Measurements from ENCODE around the gene SGSM2. TPM values are rescaled to one million over a fixed set of nuclear protein-coding genes. Genes with fewer than 3 reads are reported as not detected.

SGSM2 gene
- total RNA-seq, 1 donor from 2014 or later: 19.8 TPM

DNA sequence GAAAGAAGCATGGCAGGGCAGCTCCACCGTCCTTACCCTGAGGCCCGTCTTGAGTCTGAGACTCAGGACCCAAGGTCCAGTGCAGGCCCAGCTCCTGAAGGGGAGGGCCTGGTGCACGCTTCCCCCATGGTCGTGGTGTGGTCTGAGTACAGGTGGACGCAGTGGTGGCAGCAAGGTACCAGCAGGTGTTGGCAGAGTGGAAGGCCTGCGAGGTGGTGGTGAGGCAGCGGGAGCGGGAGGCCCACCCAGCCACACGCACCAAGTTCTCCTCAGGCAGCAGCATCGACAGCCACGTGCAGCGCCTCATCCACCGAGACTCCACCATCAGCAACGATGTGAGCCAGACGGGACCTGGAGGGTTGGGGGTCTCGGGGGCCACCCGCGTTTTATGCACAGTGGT, 35.9 kb downstream of the SGSM2 start:
- no peaks in the 10 kb centered on the region for H3K27me3 ChIP-seq (ENCODE audit: control insufficient read depth in 3 of 3, insufficient read depth in 3 of 3, low read length in 3 of 3)
- H3K9ac ChIP-seq (ENCODE audit: low read depth in 1 of 3, low read length in 3 of 3): no peak overlapping the region
- peaks cover 2 to 5% (median 4%) of the 10 kb centered on the region in 3 donors for H3K4me1 ChIP-seq (ENCODE audit: control insufficient read depth in 3 of 3, insufficient read depth in 3 of 3, low read length in 3 of 3)
- H3K4me3 ChIP-seq (ENCODE audit: low read length in 3 of 3): no peak overlapping the region
- H3K36me3 ChIP-seq (ENCODE audit: control insufficient read depth in 3 of 3, insufficient read depth in 3 of 3, low read length in 3 of 3): peaks cover 27 to 53% (median 51%) of the 10 kb centered on the region in 3 donors
- H3K9me3 ChIP-seq (ENCODE audit: control insufficient read depth in 3 of 3, low read length in 3 of 3): no peaks in the 10 kb centered on the region
- no peak overlapping the region for H3K27ac ChIP-seq (ENCODE audit: low read depth, low read length)

DNA sequence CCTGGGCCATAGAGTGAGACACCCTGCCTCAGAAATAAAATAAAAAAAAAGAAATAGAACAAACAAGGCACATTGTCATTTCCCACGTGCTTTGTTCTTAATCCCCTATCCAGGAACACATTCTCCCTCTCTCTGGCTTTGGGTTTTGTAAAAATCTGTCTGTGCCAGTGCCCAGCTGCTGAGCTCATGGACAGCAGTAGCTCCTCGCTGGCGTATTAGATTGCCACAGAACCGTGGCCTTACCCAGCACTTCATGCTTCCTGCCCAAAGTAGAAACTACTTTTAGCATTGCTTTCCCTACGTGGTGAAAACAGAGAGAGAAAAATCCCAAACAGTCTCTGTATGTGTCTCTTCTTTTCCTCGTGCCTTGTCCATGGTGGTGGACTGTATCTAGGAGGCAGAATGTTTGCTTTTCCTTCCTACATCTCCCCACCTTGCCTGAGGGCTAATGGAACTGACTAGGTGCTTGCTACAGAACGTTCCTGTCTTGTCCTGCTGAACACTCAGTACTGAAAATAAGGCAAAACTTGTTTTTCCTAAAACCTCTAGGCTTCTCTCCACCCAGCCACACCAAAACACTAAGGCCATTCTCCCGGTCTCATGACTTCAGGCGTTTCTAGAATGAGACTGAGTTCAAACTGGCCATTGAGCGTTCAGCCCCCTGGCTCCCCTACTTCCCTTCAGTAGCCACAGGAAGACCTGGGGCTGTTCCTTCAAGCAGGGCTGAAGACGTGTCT, 37.4 kb downstream of the SGSM2 start:
- peak overlapping the region; percentile 36 for H3K27ac ChIP-seq (ENCODE audit: low read depth, low read length)

DNA sequence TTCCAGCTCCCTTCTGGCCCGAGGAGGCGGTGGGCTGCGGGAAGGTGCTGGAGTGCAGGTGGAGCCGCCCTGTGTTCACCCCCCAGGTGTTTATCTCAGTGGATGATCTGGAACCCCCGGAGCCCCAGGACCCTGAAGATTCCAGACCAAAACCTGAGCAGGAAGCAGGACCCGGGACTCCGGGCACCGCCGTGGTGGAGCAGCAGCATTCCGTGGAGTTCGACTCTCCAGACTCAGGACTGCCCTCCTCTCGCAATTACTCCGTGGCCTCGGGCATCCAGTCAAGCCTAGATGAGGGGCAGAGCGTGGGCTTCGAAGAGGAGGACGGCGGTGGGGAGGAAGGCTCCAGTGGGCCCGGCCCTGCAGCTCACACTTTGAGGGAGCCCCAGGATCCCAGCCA, 38.1 kb downstream of the SGSM2 start:
- Histone ChIP-seq H3K4me3 (ENCODE audit: low read length in 3 of 3) (no peak overlapping the region), H3K27me3 (ENCODE audit: control insufficient read depth in 3 of 3, insufficient read depth in 3 of 3, low read length in 3 of 3) (no peaks in the 10 kb centered on the region), H3K4me1 (ENCODE audit: control insufficient read depth in 3 of 3, insufficient read depth in 3 of 3, low read length in 3 of 3) (no peaks in the 10 kb centered on the region), H3K36me3 (ENCODE audit: control insufficient read depth in 3 of 3, insufficient read depth in 3 of 3, low read length in 3 of 3) (peaks cover 43 to 63% (median 62%) of the 10 kb centered on the region in 3 donors), H3K9ac (ENCODE audit: low read depth in 1 of 3, low read length in 3 of 3) (no peak overlapping the region), H3K27ac (ENCODE audit: low read depth, low read length) (no peak overlapping the region), H3K9me3 (ENCODE audit: control insufficient read depth in 3 of 3, low read length in 3 of 3) (no peaks in the 10 kb centered on the region)

More for the DNA sequence above, 37.4 kb downstream of the SGSM2 start:
- H3K9me3 ChIP-seq (ENCODE audit: control insufficient read depth in 3 of 3, low read length in 3 of 3): no peaks in the 10 kb centered on the region
- peaks cover 39 to 60% (median 56%) of the 10 kb centered on the region in 3 donors for H3K36me3 ChIP-seq (ENCODE audit: control insufficient read depth in 3 of 3, insufficient read depth in 3 of 3, low read length in 3 of 3)
- no peak overlapping the region for H3K4me3 ChIP-seq (ENCODE audit: low read length in 3 of 3)
- peaks cover 0 to 4% (median 3%) of the 10 kb centered on the region in 3 donors for H3K4me1 ChIP-seq (ENCODE audit: control insufficient read depth in 3 of 3, insufficient read depth in 3 of 3, low read length in 3 of 3)
- H3K27me3 ChIP-seq (ENCODE audit: control insufficient read depth in 3 of 3, insufficient read depth in 3 of 3, low read length in 3 of 3): no peaks in the 10 kb centered on the region
- H3K9ac ChIP-seq (ENCODE audit: low read depth in 1 of 3, low read length in 3 of 3): no peak overlapping the region

DNA sequence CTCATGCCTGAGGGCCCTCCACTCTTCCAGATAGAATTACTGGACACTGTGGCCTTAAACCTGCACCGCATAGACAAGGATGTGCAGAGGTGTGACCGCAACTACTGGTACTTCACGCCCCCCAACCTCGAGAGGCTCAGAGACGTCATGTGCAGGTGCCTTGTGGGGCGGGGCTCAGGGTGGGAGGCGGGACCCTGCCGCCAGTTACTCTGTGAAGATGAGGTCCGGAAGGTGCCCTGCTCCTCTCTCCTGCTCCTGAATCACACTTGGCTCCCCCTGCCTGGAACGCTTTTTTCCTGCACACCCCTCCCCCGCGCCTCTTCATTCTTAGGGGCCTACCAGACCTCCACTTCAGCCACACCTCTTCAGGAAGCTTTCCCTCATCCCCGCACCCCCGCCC, 38.8 kb downstream of the SGSM2 start:
- H3K36me3 ChIP-seq (ENCODE audit: control insufficient read depth in 3 of 3, insufficient read depth in 3 of 3, low read length in 3 of 3): peaks cover 46 to 63% (median 61%) of the 10 kb centered on the region in 3 donors
- H3K27me3 ChIP-seq (ENCODE audit: control insufficient read depth in 3 of 3, insufficient read depth in 3 of 3, low read length in 3 of 3): no peaks in the 10 kb centered on the region
- no peaks in the 10 kb centered on the region for H3K4me1 ChIP-seq (ENCODE audit: control insufficient read depth in 3 of 3, insufficient read depth in 3 of 3, low read length in 3 of 3)
- no peaks in the 10 kb centered on the region for H3K9me3 ChIP-seq (ENCODE audit: control insufficient read depth in 3 of 3, low read length in 3 of 3)
- no peak overlapping the region for H3K9ac ChIP-seq (ENCODE audit: low read depth in 1 of 3, low read length in 3 of 3)
- no peak overlapping the region for H3K4me3 ChIP-seq (ENCODE audit: low read length in 3 of 3)
- no peak overlapping the region for H3K27ac ChIP-seq (ENCODE audit: low read depth, low read length)

DNA sequence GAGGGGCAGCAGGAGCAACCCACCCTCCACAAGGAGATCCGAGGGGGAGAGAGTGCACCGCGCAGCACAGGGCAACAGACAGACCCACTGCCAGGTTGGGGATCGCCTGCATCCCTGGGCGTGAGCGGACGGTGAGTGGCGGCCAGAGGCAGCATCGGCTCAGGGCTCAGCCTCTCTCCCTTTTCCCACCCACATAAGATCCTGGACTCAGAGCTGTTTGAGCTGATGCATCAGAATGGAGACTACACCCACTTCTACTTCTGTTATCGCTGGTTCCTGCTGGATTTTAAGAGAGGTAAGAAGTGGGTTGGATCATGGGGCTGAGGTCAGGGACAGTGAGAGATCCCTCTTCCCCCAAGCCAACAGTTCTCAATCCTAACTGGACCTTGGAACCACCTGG, 40.4 kb downstream of the SGSM2 start:
- Histone ChIP-seq H3K9ac (ENCODE audit: low read depth in 1 of 3, low read length in 3 of 3) (no peak overlapping the region), H3K27ac (ENCODE audit: low read depth, low read length) (no peak overlapping the region), H3K4me1 (ENCODE audit: control insufficient read depth in 3 of 3, insufficient read depth in 3 of 3, low read length in 3 of 3) (peaks cover 0 to 5% (median 3%) of the 10 kb centered on the region in 3 donors), H3K36me3 (ENCODE audit: control insufficient read depth in 3 of 3, insufficient read depth in 3 of 3, low read length in 3 of 3) (peaks cover 44 to 57% (median 55%) of the 10 kb centered on the region in 3 donors), H3K9me3 (ENCODE audit: control insufficient read depth in 3 of 3, low read length in 3 of 3) (no peaks in the 10 kb centered on the region), H3K4me3 (ENCODE audit: low read length in 3 of 3) (no peak overlapping the region), H3K27me3 (ENCODE audit: control insufficient read depth in 3 of 3, insufficient read depth in 3 of 3, low read length in 3 of 3) (no peaks in the 10 kb centered on the region)

DNA sequence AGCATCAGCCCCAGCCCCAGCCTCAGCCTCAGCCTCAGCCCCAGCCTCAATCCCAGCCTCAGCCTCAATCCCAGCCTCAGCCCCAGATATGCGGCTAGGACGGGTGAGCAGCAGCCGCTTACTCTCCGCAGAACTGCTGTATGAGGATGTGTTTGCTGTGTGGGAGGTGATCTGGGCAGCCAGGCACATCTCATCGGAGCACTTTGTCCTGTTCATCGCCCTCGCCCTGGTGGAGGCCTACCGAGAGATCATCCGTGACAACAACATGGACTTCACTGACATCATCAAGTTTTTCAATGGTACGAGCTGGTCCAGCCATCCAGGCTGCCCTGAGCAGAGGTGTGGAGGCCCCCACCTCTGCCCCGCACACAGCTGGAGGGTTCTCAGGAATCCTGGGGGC, 41.6 kb downstream of the SGSM2 start:
- Histone ChIP-seq H3K27me3 (ENCODE audit: control insufficient read depth in 3 of 3, insufficient read depth in 3 of 3, low read length in 3 of 3) (no peaks in the 10 kb centered on the region), H3K36me3 (ENCODE audit: control insufficient read depth in 3 of 3, insufficient read depth in 3 of 3, low read length in 3 of 3) (peaks cover 36 to 45% (median 44%) of the 10 kb centered on the region in 3 donors), H3K4me1 (ENCODE audit: control insufficient read depth in 3 of 3, insufficient read depth in 3 of 3, low read length in 3 of 3) (peaks cover 11 to 17% (median 14%) of the 10 kb centered on the region in 3 donors), H3K9me3 (ENCODE audit: control insufficient read depth in 3 of 3, low read length in 3 of 3) (no peaks in the 10 kb centered on the region), H3K4me3 (ENCODE audit: low read length in 3 of 3) (no peak overlapping the region), H3K27ac (ENCODE audit: low read depth, low read length) (no peak overlapping the region), H3K9ac (ENCODE audit: low read depth in 1 of 3, low read length in 3 of 3) (no peak overlapping the region)

DNA sequence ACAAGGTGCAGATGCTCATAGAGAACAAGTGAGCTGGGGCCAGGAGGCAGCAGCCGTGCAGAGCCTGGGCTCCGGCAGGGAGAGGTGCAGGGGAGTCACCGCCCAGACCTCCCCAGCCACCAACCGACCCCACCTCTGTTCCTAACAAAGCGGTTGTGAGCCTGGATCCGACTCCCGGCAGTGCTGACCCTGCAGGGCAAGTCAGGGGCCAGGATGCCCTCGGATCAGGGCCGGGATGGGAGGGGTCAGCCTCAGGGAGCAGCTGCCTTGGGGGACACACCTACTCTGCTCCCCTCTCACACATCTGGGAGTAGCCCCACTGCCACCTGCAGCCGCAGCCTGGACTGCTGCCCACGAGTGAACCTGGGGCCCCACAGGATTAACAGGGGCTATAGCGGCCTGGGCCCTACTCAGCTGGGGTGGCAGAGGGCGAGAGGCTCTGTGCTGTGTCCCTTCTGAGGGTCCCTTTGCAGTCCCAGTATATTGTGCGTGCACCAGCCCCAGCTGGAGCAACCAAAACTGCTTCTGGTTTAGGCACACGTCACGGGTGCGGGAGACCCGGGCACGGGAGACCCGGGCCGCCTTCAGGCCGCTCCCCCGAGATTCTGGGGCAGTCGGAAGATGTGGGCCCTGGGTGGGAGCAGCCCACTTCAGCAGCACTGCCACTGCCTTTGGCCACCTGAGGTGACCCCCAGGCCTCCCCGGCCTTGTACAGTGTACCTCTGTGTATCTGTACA, 42.4 kb downstream of the SGSM2 start:
- peaks cover 17 to 25% (median 22%) of the 10 kb centered on the region in 3 donors for H3K4me1 ChIP-seq (ENCODE audit: control insufficient read depth in 3 of 3, insufficient read depth in 3 of 3, low read length in 3 of 3)
- no peaks in the 10 kb centered on the region for H3K27me3 ChIP-seq (ENCODE audit: control insufficient read depth in 3 of 3, insufficient read depth in 3 of 3, low read length in 3 of 3)
- peaks cover 36 to 44% (median 42%) of the 10 kb centered on the region in 3 donors for H3K36me3 ChIP-seq (ENCODE audit: control insufficient read depth in 3 of 3, insufficient read depth in 3 of 3, low read length in 3 of 3)
- no peak overlapping the region for H3K4me3 ChIP-seq (ENCODE audit: low read length in 3 of 3)
- H3K9me3 ChIP-seq (ENCODE audit: control insufficient read depth in 3 of 3, low read length in 3 of 3): no peaks in the 10 kb centered on the region
- H3K9ac ChIP-seq (ENCODE audit: low read depth in 1 of 3, low read length in 3 of 3): no peak overlapping the region
- no peak overlapping the region for H3K27ac ChIP-seq (ENCODE audit: low read depth, low read length)

DNA sequence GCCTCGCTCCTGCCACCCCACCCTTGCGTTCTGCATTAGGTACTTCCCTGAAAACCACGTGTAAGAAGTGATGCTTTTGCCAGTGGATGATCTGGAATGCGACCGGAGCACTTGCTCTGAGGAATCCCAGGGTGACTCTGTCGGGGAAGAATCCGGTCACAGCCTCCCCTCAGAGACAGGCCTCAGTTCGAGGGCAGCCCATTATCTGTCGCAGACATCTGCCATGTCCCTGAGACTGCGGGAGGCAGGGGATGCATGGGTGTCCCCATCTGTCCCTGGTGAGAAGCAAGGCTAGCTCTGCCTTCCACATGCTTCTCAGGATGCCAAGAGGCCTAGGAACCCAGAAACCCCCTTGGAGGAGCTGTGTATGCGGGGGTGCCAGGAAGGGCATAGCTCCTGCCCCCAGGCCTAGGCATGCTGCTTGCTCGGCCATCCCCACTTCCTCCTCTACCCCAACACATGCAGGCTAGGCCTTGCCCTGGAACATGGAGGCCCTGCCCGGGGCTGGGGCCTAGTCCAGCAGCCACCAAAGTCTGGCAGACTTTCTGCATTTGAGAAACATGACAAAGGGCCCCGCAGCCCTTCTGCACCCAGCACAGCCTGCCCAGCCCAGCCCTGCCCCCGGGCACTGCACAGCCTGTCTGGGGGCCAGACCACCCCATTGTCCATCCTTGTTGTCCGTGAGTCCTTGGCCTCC, 43.1 kb downstream of the SGSM2 start:
- H3K9me3 ChIP-seq (ENCODE audit: control insufficient read depth in 3 of 3, low read length in 3 of 3): no peaks in the 10 kb centered on the region
- no peak overlapping the region for H3K9ac ChIP-seq (ENCODE audit: low read depth in 1 of 3, low read length in 3 of 3)
- H3K4me1 ChIP-seq (ENCODE audit: control insufficient read depth in 3 of 3, insufficient read depth in 3 of 3, low read length in 3 of 3): peaks cover 20 to 30% (median 26%) of the 10 kb centered on the region in 3 donors
- no peaks in the 10 kb centered on the region for H3K27me3 ChIP-seq (ENCODE audit: control insufficient read depth in 3 of 3, insufficient read depth in 3 of 3, low read length in 3 of 3)
- no peak overlapping the region for H3K4me3 ChIP-seq (ENCODE audit: low read length in 3 of 3)
- no peak overlapping the region for H3K27ac ChIP-seq (ENCODE audit: low read depth, low read length)
- peaks cover 36 to 42% (median 36%) of the 10 kb centered on the region in 3 donors for H3K36me3 ChIP-seq (ENCODE audit: control insufficient read depth in 3 of 3, insufficient read depth in 3 of 3, low read length in 3 of 3)

DNA sequence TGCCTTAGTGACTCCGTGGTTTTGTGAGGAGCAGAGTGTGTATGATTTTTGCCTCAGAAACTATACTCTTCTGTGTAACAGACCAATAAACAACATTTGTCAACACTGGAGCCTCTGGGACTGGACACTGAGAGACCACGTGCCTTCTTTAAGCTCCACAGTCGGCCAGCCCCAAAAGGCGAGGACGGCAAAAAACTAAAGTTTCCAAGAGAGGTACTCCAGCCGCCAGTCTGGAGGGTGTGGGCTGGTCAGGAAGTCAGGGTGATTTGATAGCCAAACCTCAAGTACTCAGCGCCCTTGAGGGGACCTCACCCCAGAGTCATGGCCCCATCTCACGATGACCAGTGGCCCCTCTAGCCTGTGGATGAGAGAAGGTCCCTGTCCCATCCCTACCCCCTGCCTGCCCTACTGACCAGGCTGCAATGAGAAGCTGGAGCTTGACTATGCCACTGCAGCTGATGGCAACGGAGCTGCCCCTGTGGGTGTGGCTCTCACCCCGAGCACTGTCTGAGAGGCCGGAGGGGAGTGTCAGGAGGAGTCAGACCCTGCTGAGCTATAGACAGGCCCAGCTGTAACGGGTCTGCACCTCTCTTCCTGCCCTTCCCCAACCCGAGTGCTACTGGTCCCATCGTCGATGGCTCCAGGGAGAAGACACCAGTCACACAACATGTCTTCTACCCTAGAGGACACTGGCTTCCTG, 43.8 kb downstream of the SGSM2 start:
- H3K27me3 ChIP-seq (ENCODE audit: control insufficient read depth in 3 of 3, insufficient read depth in 3 of 3, low read length in 3 of 3): no peaks in the 10 kb centered on the region
- no peak overlapping the region for H3K4me3 ChIP-seq (ENCODE audit: low read length in 3 of 3)
- H3K27ac ChIP-seq (ENCODE audit: low read depth, low read length): no peak overlapping the region
- H3K9ac ChIP-seq (ENCODE audit: low read depth in 1 of 3, low read length in 3 of 3): no peak overlapping the region
- H3K36me3 ChIP-seq (ENCODE audit: control insufficient read depth in 3 of 3, insufficient read depth in 3 of 3, low read length in 3 of 3): peaks cover 30 to 40% (median 32%) of the 10 kb centered on the region in 3 donors
- H3K4me1 ChIP-seq (ENCODE audit: control insufficient read depth in 3 of 3, insufficient read depth in 3 of 3, low read length in 3 of 3): peaks cover 27 to 37% (median 33%) of the 10 kb centered on the region in 3 donors
- H3K9me3 ChIP-seq (ENCODE audit: control insufficient read depth in 3 of 3, low read length in 3 of 3): no peaks in the 10 kb centered on the region
